Measurements from ENCODE around the gene LRRC75A.

- no peak for TF ChIP-seq CTCF (IDR thresholded peaks at IDR 0.05)
- TF ChIP-seq ZFX (IDR thresholded peaks at IDR 0.05; ENCODE audit: borderline replicate concordance): no peak
These were observed 2.1 kb upstream of the LRRC75A start for GRCh38 chr17:16494059-16494458.
